GM20431 (cell line): ENCODE data around the gene BDNF.

Source experiments
- in situ Hi-C: fragments of 300-500 bp; cut with MseI, MboI; formaldehyde crosslinking; loops from one replicate; pipeline ENCODE4 v1.15.0; 2020; ENCODE audit warnings: low sequenced_read_pairs; ENCODE audit not compliant: unreplicated experiment

The BDNF gene

DNA sequence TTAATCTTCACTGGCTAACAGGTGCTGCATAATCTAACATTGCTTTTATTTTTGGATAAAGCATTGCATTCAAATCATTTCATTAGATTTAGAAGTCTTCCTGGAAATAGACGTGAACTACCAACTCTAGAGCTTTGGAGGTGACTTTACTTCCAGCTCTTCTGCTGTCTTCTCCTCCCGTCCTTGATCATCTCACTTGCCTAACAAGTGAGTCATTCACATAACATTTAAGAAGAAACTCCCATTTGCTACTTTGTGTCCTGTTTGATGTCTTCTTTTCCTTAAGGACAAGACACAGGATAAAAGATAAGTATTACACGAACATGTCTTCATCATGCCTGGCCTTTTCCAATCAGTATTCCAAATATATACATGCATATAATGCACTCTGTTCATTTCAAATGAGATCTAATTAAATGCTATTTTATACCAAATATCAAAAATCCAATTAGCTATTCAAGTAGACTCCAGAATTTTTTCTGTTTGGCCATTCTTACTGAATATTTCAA, 88.3 kb downstream of the BDNF start:
- in situ Hi-C loops = no loop called here

DNA sequence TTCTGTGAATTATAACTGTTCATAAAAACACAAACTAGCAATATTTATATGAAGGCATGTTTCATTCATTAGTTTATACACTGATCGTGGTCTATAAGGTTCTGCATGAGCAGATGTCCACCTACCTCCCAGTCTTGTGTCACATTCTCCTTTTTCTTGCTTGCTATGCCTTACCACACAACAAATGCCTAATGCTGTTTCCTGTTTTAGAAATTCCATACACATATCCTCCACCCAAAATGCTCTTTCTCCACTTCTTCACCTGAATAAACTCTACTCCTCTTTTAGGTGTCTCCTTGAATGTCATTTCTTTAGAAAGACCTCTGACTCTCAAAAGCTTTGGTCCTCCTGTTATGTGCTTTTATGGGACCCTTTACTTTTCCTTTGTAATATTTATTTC, 88.9 kb downstream of the BDNF start:
- in situ Hi-C loops = no loop called here

- in situ Hi-C loops = no loop called here
Observed at GRCh38 chr11:27610946-27611345, 89.3 kb downstream of the BDNF start.

GRCh38 chr11:27610280-27610679, 90.0 kb downstream of the BDNF start:
- in situ Hi-C loops = no loop called here

DNA sequence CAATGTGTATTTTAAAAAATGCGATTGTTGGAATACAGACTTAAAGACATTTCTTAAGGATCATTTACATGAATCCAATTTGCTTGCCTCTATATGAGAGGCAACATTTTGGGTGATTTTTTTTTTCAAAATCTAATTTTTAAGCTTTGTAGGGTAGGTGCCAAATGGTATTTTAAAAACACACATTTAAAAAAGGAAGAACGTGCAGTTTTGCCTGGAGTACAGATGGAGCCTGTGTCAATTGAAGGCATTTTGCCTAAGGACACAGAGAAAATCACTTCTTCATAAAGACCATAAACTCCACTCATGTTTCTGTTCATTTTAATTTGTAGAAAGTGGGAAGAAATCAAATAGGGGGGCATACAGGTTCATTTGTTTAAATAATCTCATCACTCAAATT, 91.3 kb downstream of the BDNF start:
- in situ Hi-C loops = no loop called here

DNA sequence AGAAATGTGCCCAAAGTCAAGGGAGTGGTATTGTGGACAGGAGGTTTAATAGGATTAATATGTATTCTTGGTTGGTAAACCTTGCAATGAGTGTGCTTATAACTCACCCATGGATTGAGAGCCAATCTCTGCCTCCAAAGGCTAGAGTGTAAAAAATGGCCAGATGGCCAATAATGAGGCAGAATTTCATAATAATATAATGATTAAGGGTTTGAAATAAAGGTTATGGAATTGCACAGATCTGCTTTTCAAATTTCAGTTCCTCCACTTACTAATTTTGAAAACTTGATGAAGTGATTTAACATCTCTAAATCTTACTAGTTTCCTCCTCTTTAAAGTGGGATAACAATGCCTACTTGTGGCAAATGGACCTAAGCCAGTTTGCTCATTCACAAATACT, 94.8 kb downstream of the BDNF start:
- in situ Hi-C loops = no loop called here
